ENCODE results near the gene YTHDC1.
"Not testable (repeated sequence)": the region's sequence is repeated elsewhere in the genome, so short reads cannot be mapped to it uniquely, and the experiment has no call there.

Gene YTHDC1

DNA sequence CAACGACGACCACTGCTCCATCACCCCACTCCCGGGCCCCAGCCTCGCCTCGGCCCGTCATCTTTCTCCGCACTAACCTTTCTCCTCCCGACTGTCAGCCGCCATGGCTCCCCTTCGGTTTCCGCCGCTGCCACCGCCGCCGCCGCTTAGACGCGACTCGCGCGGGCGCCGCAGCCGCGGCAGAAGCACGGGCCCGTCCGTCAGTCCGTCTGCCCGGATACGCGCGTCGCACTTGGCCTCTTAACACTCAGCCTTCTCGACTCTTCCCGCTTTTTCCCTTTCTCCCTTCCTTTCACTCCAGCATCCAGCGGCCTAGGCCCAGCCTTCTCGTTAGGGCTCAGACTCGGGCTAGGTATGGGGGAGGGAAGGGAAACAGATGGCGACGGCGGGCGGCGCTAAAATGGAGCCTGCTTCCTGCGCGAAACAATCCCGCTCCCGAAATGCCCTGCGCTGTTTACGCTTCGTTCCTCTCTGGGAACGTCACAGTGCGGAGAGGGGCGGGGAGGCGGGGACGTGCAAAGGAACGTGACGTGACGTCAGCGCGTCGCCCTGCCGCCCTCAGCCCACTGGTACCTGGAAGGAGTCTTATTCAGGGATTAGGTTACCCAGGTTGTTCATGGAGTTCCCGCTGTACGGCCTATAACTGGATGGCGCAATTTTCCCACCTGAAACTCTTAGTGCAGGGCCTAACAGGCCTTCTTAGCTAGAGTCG lies at the start of gene YTHDC1:
Gene YTHDC1 (minus strand): TSS at position 442 of the 712 bp plus-strand sequence. CDS start 337 bp downstream, at position 105.
- in situ Hi-C loops (cut with HindIII; ENCODE audit: low sequenced_read_pairs) = no loop called here

DNA sequence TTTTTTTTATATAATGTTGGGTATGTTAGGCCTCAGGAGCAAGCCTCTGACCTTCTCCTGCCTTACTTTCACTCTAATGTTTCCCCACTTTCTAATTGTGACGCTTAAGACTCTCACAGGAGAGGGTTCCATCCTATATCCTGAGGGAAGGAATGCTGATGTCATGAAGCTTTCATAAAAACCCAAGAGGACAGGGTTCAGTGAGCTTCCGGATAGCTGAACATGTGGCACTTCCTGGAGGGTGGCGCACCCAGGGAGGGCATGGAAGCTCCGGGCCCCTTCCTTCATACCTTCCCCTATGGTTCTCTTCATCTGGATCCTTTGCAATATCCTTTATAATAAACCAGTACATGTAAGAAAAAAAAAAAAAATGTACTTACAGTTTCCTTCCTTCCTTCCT lies 49.4 kb upstream of the YTHDC1 start:
- in situ Hi-C loops (cut with HindIII; ENCODE audit: low sequenced_read_pairs) = no loop called here

DNA sequence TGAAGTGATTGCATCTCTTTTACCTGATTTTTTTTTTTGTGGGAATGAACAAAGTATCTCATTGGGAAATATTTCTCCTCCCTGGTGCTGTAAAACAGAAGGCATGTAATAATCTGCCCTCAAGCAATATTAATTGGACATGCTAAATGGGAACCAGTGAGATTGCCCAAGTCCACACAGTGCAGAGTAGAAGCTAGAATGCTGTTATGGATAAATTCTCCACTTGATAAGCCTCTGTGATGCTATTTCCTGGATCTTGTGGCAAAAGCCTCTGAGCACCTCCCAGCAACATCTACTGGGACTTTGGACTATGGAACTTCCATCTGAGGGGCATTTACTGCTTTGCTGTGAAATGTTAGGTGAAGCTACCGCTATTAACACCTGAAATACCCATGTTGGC lies 46.9 kb upstream of the YTHDC1 start:
- in situ Hi-C loops (cut with HindIII; ENCODE audit: low sequenced_read_pairs) = no loop called here

DNA sequence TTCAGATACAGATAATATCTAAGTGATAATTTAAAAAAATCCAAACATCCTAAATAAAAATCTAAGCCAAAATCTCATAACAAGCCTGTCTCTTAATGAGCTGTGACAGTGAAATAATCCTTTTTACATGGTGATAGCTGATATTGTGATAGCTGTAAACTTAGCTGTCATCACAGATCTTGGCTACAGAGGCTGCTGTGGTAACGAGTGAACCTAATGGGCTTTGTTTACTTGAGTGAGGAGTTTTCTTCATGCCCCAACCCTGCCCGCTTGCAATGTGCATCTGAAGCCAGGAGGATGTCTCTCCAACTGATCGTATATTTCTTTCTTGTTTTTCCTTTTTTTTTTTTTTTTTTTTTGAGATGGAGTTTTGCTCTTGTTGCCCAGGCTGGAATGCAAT lies 41.5 kb upstream of the YTHDC1 start:
- in situ Hi-C loops (cut with HindIII; ENCODE audit: low sequenced_read_pairs) = no loop called here

DNA sequence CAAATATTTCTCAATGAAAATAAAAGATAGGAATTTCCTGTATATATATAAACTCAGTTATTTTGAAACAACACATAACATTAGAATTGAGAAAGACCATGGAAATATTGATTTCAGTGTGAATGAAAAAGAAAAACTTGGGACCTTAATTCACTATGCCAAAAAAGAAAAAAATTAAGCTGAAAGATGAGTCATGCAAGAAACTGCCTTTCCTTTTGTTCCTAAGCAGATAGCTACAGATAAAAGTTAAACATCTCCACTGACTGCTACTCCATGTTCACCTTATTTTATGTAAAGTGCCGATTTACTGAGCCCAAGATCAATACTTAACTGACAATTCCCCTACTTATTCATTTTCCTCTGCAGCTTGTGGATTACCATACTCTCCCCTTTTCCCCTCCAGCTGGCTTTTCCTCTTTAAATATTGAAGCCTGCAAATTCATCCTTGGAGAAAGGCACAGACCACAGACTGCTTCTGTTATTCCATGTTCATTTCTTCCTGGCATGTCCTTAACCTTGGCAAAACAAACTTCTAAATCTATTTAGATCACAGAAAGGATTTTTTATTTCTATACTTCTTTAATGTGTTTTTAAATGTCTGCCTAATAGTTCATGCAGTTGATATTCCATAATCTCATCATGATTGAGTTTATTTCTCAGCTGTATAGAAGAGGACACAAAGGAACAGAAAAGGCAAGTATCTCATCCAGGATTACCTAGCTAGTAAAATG lies 40.5 kb upstream of the YTHDC1 start:
- in situ Hi-C loops (cut with HindIII; ENCODE audit: low sequenced_read_pairs) = no loop called here

DNA sequence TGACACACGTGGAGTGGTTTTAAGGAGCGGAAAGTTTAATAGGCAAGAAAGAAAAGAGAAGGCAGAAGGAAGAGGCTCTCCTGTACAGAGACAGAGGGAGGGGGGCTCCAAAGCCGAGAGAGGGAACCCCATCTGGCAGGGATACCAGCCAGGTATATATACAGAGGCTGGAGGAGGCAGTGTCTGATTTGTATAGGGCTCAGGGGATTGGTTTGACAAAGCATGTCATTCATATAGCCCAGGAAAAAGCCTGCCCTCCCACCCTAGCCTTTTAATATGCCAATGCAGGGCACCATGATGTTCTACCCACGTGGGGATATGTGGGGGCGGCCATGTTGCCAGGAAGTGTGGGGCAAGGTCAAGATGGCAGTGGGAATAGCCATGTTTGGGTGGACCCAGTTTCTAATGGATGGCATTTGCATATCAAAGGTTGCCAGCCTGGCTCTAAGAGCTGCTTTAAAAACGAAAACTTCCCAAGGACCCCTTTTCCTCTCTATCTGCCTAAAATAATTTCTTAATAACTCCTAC lies 39.6 kb upstream of the YTHDC1 start:
- in situ Hi-C loops (cut with HindIII; ENCODE audit: low sequenced_read_pairs) = not testable (repeated sequence)

DNA sequence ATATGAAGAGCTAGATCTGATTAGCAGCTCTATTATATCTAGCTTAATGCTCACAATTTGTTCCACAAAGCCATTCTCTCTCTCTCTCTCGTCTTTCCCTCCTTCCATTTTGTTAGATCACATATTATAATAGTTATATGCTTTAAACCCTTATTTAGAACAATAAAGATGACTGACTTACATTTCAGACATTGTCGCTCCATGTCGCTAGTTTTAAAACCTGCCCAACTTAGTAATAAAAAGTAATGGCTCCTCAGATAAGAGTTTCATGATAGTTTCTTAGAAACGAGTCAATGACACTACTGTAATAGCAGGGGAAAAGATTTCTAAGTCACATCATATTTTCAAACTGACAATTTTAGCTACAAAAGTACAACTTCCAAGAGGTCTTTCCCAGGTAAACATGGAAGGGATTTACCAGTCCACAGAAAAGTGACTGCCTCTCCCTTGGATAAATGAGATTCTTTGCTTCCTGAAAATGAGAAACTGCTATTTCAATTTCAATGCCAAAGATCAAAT lies 38.5 kb upstream of the YTHDC1 start:
- in situ Hi-C loops (cut with HindIII; ENCODE audit: low sequenced_read_pairs) = no loop called here

DNA sequence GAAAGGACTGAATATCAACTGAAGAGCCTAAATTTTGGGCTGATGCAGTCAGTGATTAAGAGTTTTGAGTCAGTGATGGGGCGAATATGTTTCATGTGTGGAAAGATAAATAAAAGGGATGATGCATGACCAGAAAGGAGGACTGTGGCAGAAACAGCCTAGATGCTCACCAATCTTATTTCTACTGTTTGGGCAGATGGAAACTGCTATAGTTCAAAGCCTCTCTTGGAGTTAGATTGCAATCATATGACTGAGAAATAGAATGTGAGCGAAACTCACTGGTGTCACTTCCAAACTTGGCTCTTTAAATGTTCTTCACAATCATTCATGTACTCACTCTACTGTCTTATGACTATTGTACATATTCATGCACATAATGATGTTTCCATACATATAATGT lies 35.4 kb upstream of the YTHDC1 start:
- in situ Hi-C loops (cut with HindIII; ENCODE audit: low sequenced_read_pairs) = no loop called here

DNA sequence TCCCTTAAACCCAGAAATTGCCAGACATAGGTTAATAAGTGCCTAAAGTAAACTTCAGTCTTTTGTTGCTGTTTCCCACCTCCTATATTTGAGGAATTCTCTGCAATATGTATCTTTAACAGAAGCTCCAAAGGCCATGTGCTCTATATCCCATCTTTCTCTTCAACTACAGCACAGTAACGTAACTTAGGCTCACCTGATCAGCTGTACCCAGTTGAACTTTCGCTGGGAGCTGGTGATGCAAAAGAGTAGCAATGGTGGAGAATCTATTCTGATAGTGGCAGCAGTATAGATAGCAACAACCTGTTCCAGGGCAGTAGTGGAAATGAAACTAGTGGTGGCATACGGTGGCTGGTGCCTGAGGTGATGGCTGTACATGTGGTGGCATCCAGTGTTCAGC lies 33.2 kb upstream of the YTHDC1 start:
- in situ Hi-C loops (cut with HindIII; ENCODE audit: low sequenced_read_pairs) = no loop called here

DNA sequence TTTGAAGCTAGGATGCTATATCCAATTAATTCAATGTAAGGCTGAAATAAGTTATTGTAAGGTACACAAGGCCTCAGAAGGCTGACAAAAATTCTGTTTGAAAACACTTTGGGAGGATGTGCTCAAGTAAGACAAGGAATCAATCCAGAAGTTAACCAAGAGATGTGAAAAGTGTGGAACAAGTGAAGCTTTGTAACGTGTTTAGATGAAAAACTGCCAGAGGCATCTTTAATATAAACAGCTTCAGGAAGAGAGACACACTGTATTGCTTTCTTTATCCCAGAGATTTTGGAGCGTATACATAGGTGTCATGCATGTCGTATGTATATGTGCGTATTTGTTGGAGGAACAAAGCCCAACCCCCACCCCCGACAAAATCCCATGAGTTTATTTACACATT lies 28.3 kb upstream of the YTHDC1 start:
- in situ Hi-C loops (cut with HindIII; ENCODE audit: low sequenced_read_pairs) = no loop called here

DNA sequence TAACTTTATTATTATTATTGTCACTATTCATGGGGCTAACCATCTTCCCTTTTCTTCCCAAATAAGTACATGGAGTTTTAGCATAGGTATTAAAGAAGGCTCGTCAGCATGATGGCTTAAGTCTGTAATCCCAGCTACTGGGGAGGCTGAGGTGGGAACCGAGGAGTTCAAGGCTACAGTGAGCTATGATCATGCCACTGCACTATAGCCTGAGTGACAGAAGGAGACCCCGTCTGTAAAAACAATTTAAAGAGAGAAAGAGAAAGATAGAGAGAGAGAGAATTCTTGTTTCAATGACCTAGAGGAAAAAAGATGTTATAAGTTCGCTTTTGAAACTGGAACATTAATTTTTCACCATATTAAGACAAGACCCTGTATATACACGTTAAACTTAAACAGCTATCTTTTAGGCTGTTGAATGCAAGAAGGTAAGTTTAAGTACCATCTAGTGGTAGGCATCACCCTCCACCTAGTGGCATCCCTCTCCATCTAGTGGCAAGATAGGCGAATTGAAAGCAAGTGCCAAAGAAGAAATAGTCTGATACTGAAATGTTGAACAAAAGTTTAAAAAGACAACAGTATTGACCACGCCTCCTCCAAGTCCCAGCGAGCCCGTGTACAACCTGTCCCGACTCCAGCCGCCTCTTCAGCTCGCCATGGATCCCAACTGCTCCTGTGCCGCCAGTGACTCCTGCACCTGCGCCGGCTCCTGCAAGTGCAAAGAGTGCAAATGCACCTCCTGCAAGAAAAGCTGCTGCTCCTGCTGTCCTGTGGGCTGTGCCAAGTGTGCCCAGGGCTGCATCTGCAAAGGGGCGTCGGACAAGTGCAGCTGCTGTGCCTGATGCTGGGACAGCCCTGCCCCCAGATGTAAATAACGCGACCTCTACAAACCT lies 26.0 kb upstream of the YTHDC1 start:
- in situ Hi-C loops (cut with HindIII; ENCODE audit: low sequenced_read_pairs) = no loop called here

DNA sequence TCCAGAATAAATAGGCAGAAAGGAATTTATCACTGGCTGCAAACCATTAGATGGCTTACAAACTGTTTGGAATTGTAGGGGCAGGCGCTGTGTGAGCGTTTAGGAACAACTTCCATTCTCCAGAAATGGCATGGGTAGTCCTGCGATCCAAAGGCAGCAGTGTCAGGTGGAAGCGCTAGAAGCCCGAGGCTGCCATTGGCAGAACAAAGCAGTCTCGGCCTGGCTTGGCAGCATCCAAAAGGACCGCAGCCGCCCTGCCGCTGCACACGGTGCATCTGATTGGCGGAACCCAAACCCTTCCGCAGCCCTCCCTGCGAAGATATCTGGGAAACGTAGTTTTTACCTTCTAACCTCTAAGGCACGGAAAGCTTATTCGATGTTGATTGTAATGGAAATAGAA lies 23.6 kb upstream of the YTHDC1 start:
- in situ Hi-C loops (cut with HindIII; ENCODE audit: low sequenced_read_pairs) = no loop called here

DNA sequence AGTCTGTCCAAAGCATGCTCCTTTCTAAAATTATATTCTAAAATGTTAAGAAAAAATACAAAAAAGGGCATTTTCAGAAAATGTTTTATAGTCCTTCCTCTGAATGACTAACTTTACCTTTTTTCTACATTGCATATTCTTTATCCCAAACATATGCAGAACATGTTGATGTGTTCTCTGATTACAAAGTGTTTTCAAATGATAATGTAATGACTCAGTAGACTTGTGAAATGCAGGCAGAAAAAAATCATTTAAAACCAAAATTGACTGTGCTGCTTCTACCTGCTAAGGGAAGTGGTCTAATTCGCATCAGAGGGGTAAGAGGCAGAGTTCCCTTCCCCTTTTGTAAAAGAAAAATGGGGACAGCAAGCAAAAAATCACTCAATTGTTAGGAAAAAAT lies 22.7 kb upstream of the YTHDC1 start:
- in situ Hi-C loops (cut with HindIII; ENCODE audit: low sequenced_read_pairs) = no loop called here

DNA sequence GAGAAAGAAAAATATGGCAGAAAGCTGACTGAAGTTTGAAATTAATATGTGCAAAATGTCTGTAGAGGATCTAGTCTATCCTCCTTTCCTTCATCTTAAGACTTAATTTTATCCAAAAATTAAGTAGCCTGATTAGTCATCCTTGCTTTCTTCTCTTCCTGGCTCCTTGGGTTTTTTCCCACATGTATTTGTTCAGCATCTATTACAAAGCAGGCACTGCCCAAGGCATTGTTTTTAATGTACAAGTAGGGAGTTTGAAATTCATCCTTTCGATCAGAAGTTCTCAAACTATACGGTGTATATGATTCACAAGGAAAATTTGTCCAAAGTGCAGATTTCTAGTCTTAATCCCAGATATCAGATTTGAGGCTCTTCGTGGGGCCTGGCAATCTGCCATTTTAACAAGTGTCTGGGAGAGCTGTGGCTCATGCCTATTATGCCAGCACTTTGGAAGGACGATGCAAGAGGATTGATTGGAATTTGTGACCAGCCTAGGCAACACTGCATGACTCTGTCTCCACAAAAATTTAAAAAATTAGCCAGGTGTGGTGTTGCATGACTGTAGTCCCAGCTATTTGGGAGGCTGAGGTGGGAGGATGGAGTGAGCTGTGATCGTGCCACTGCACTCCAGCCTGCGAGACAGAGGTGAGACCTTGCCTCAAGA lies 19.4 kb upstream of the YTHDC1 start:
- in situ Hi-C loops (cut with HindIII; ENCODE audit: low sequenced_read_pairs) = no loop called here

DNA sequence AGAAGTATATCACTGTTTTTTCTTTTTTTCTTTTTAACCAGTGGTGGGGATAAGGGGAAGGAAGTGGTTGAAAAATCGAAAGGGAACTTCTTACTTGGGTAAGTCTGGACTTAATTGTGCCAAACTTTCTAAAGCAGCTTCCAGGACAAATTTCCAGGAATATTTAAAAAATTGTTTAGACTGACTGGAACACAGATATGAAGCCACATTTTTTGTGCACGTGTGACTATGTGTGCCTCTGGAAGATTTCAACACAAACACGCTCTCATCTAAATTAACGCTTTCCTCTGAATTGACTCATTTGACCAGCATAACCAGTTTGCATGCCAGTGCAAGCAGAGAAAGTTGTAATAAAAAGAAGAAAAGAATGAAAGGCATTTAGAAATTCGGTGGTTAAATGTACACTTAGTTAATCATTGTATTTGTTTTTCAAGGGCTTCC lies 18.8 kb upstream of the YTHDC1 start:
- in situ Hi-C loops (cut with HindIII; ENCODE audit: low sequenced_read_pairs) = no loop called here

DNA sequence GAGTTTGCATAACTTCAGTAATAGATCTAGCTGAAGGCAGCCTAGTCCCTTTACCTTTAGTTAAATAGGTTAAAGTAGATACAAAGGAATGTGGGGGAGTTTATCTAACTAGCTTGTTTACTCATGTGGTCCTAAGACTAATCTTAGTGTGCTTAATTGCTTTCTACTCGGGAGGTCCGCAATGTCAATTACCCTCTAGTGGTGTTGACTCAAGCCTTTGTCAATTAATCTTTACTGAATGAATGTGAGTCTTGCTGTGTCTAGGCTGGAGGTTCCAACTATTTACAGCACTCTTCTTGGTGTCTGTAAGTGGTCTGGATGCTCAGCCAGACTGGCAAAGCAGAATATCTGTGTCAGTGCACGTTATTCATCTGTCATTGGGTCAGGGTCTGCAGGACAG lies 17.9 kb upstream of the YTHDC1 start:
- in situ Hi-C loops (cut with HindIII; ENCODE audit: low sequenced_read_pairs) = no loop called here

DNA sequence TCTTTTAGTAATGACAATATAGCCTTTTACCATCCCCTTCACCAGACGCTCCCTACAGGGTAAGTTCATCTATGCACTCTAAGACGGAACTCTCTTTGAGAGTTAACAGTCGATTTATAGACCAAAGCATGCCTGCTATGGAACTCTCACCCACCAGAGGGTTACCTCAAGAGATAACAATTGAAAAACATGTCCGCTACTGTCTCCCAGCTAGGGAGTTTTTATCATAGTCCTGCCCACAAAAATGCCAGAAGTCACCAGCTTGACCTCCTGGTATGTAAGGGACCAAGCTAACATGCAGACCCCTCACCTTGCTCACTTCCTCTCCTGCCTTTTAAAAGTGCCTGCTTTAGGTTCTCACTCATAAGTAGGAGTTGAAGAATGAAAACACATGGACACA lies 16.7 kb upstream of the YTHDC1 start:
- in situ Hi-C loops (cut with HindIII; ENCODE audit: low sequenced_read_pairs) = no loop called here

DNA sequence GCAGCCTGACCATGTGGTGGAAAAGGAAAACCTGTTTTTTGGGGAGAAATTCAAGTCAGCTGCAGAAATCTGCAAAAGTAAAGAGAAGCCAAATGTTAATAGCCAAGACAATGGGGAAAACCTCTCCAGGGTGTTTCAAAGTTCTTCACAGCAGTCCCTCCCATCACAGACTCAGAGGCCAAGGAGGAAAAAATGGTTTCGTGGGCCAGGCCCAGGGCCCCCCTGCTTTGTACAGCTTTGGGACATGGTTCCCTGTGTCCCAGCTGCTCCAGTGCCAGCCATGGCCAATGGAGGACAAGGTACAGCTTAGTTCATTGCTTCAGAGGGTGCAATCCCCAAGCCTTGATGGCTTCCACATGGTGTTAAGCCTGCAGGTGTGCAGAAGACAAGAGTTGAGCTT lies 15.2 kb upstream of the YTHDC1 start:
- in situ Hi-C loops (cut with HindIII; ENCODE audit: low sequenced_read_pairs) = no loop called here

DNA sequence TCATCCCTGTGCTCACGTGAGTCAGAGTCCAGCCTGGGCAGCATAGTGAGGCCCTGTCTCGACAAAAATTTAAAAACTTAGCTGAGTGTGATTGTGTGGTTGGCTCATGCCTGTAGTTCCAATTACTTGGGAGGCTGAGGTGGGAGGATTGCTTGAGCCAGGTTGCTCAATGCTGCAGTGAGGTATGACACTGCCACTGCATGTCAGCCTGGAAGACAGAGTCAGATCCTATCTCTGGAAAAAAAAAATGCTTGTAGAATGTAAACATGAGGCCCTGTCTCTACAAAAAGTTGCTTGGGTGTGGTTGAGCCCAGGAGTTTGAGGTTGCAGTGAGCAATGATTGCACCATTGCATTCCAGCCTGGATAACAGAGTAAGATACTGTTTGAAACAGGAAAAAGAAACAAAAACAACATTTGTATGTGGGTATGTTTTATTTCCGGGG lies 11.3 kb upstream of the YTHDC1 start:
- in situ Hi-C loops (cut with HindIII; ENCODE audit: low sequenced_read_pairs) = no loop called here

DNA sequence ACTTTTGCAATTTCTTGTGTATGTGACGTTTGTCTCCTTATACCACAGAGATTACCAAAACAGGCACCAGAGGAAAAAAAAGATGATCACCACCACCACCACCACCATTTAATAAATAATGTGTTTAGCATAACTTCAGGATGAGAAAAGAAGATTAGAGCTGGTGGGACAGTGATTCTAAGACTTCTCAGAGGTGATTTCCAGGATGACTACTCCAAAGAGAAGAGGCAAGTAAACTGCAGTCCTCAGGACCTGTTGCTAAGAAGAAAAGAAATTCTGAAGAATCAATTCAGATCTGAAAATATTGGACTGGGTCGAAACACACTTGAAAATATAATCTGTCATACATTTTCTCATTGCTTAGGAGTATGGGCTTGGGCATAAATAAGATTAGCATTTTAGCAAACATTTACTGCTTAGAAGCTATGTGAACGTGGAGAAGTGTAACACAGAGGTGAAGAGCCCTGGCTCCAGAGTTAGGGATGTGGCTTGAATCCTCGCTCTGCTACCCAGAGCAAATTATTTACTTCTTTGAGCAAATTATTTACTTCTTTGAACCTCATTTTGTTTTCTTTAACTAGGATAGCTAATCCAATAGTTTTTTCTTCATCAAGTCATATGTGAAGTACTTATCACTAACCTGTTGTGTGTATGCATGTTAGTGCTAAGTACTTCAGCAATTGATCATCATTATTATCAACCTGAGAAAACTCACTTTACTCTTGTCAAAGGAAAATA lies 10.5 kb upstream of the YTHDC1 start:
- in situ Hi-C loops (cut with HindIII; ENCODE audit: low sequenced_read_pairs) = no loop called here
